Fibroblast of lung (primary cell): ENCODE results near the gene ZNF493. TPM values are rescaled to one million over a fixed set of nuclear protein-coding genes. Genes with fewer than 3 reads are reported as not detected.
A peak's percentile ranks its signal among the peaks of the same experiment; 100 is the strongest.

ENCODE experiments used
- DNase-seq, 2 donors: peaks; one replicate each; pipeline versions ENCODE4 v3.0.0 to v3.0.0-alpha.2; 2010; ENCODE audit warnings: low read depth in 2 of 2
- H2AFZ ChIP-seq: 2 replicates; pipeline ENCODE4 v1.5.1; 2012; ENCODE audit warnings: low read length, control low read depth, inconsistent platforms
- H3K27ac ChIP-seq: 2 replicates; pipeline ENCODE4 v1.5.1; 2011; ENCODE audit warnings: low read length, control low read depth; ENCODE audit not compliant: insufficient read depth
- H3K27me3 ChIP-seq: 2 replicates; pipeline ENCODE4 v1.5.1; 2011; ENCODE audit warnings: mild to moderate bottlenecking, low read length; ENCODE audit not compliant: control insufficient read depth, insufficient read depth
- H3K36me3 ChIP-seq: 2 replicates; pipeline ENCODE4 v1.5.1; 2011; ENCODE audit warnings: low read length; ENCODE audit not compliant: control insufficient read depth, insufficient read depth
- H3K4me1 ChIP-seq: 2 replicates; pipeline ENCODE4 v1.5.1; 2011; ENCODE audit warnings: low read length; ENCODE audit not compliant: control insufficient read depth, insufficient read depth; ENCODE audit errors: extremely low read depth
- H3K4me2 ChIP-seq: 2 replicates; pipeline ENCODE4 v1.5.1; 2011; ENCODE audit warnings: low read length, control low read depth; ENCODE audit not compliant: insufficient read depth; ENCODE audit errors: extremely low read depth
- H3K4me3 ChIP-seq, 4 experiments: fragments of 200-600 bp in 1 of 4; sonication (generic) in 1 of 4; replicated peaks in 1 of 4; 2 replicates each; pipeline ENCODE4 v1.5.1; 2011 to 2016; ENCODE audit warnings: low read length in 4 of 4, low read depth in 3 of 4, mild to moderate bottlenecking in 3 of 4, control low read depth in 2 of 4, inconsistent platforms in 1 of 4, mixed read lengths in 1 of 4; ENCODE audit not compliant: insufficient read depth in 1 of 4; ENCODE audit errors: control extremely low read depth in 1 of 4
- H3K79me2 ChIP-seq: 2 replicates; pipeline ENCODE4 v1.5.1; 2012; ENCODE audit warnings: mild to moderate bottlenecking, low read length, inconsistent platforms; ENCODE audit not compliant: control insufficient read depth, insufficient read depth
- H3K9ac ChIP-seq: 2 replicates; pipeline ENCODE4 v1.5.1; 2011; ENCODE audit warnings: mild to moderate bottlenecking, low read length, control low read depth; ENCODE audit not compliant: insufficient read depth
- H3K9me3 ChIP-seq: 2 replicates; pipeline ENCODE4 v1.5.1; 2012; ENCODE audit warnings: low read depth, low read length; ENCODE audit not compliant: control insufficient read depth, insufficient read depth
- H4K20me1 ChIP-seq: 2 replicates; pipeline ENCODE4 v1.5.1; 2011; ENCODE audit warnings: low read length; ENCODE audit not compliant: control insufficient read depth, insufficient read depth; ENCODE audit errors: extremely low read depth
- EZH2 ChIP-seq: IDR thresholded peaks from 2 replicates; pipeline ENCODE4 v1.5.1; 2012; ENCODE audit warnings: low read length, control low read depth, mild to moderate bottlenecking; ENCODE audit errors: missing control alignments
- polyA plus RNA-seq, 2 donors: library from polyadenylated mRNA; depleted of rRNA in 1 of 2; stranded (reverse) in 1 of 2; unstranded in 1 of 2; fragments of >200 nt; gene quantifications; 2 replicates each; pipeline ENCODE4 v1.2.1, GENCODE V29; 2011 to 2012; ENCODE audit warnings: missing spikeins in 1 of 2
- total RNA-seq: library from RNA; depleted of rRNA; stranded (reverse); fragments of >200 nt; gene quantifications from 2 replicates; pipeline ENCODE4 v1.2.1, GENCODE V29; 2014
- TF ChIP-seq, protein P1 (sequence below), 2 donors: IDR thresholded peaks in 1 of 2; conservative IDR thresholded peaks in 1 of 2; 1 replicate in 1 of 2; 2 replicates in 1 of 2; pipeline ENCODE4 v1.5.1; 2011 to 2012; ENCODE audit warnings: low read length in 2 of 2, control low read depth in 1 of 2, inconsistent platforms in 1 of 2, low read depth in 1 of 2, mild to moderate bottlenecking in 1 of 2

The ZNF493 gene
- total and polyA plus RNA-seq, 2 donors (not counting 1 experiment from before 2014, with no cell fraction given): 3.8 to 32.4 TPM

DNA sequence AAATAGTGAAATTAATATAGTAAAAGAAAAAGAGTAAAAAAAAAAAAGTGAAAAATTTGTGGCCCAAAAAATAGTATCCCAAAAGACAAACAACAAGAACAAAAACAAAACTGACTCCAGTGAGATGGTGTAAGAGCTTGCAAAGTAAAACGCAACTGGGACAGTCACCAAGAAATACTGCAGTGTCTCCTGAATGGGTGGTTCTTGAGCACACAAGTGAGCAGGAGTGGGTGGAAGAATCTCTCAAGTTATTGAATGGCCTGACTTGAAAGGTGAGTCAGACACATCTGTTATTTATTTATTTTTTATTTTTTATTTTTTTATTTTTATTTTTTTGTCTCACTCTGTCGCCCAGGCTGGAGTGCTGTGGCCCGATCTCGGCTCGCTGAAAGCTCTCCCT lies 1.9 kb downstream of the ZNF493 start:
- peak; percentile 0 to 15 for DNase-seq
- H4K20me1 ChIP-seq: no peaks in the 10 kb centered on the region
- no peaks in the 10 kb centered on the region for H3K36me3 ChIP-seq
- no peak overlapping the region for H3K9ac ChIP-seq
- no peak overlapping the region for H3K27ac ChIP-seq
- H2AFZ ChIP-seq: no peak overlapping the region
- H3K9me3 ChIP-seq: no peaks in the 10 kb centered on the region
- TF ChIP-seq, protein P1, sequence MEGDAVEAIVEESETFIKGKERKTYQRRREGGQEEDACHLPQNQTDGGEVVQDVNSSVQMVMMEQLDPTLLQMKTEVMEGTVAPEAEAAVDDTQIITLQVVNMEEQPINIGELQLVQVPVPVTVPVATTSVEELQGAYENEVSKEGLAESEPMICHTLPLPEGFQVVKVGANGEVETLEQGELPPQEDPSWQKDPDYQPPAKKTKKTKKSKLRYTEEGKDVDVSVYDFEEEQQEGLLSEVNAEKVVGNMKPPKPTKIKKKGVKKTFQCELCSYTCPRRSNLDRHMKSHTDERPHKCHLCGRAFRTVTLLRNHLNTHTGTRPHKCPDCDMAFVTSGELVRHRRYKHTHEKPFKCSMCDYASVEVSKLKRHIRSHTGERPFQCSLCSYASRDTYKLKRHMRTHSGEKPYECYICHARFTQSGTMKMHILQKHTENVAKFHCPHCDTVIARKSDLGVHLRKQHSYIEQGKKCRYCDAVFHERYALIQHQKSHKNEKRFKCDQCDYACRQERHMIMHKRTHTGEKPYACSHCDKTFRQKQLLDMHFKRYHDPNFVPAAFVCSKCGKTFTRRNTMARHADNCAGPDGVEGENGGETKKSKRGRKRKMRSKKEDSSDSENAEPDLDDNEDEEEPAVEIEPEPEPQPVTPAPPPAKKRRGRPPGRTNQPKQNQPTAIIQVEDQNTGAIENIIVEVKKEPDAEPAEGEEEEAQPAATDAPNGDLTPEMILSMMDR (conservative IDR thresholded peaks at IDR 0.05 in 1 of 2, IDR thresholded peaks at IDR 0.05 in 1 of 2; ENCODE audit: low read depth in 1 of 2, low read length in 2 of 2): no peak
- no peak overlapping the region for H3K4me3 ChIP-seq
- no peaks in the 10 kb centered on the region for H3K4me1 ChIP-seq
- peaks cover 9% of the 10 kb centered on the region for H3K79me2 ChIP-seq
- no peaks in the 10 kb centered on the region for H3K27me3 ChIP-seq
- H3K4me2 ChIP-seq: no peak overlapping the region

DNA sequence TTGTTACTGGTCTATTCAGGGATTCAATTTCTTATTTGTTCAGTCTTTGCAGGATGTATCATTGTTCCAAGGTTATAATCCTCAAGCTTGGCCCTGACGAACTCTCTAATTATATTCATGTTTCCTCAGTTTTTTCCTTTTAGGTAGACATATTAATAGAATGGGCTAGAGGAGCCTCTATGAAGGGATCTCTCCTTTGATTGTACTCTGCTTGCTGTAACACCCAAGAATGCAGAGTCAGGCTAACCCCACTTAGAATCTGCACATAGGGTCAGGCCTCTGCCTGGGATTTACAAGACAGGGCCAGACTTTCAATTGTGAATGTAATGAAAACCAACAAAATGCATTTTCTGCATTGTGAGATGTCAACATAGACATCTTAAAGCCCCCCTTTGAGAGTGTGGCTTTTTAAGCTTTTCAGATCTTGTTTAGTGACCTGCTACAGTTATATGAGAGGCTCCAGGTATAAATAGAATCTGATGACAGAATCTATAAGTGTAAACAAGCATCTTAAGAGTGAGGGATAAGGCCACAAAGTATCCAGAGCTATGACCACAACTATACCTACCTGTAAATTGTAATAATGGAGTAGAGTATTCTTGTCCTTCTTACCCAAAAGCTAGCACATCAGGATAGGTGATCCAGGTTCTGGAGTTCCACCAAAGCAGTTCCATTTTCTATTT lies 5.5 kb downstream of the ZNF493 start:
- DNase-seq: no peak
- Histone ChIP-seq H3K27me3 (no peaks in the 10 kb centered on the region), H4K20me1 (no peaks in the 10 kb centered on the region), H3K4me2 (no peak overlapping the region), H3K27ac (no peak overlapping the region), H3K4me3 (no peak overlapping the region), H3K9me3 (no peaks in the 10 kb centered on the region), H3K4me1 (no peaks in the 10 kb centered on the region), H3K36me3 (no peaks in the 10 kb centered on the region), H3K79me2 (peaks cover 5% of the 10 kb centered on the region), H3K9ac (no peak overlapping the region), H2AFZ (no peak overlapping the region)
- no peak for TF ChIP-seq EZH2
- TF ChIP-seq, protein P1 (conservative IDR thresholded peaks at IDR 0.05 in 1 of 2, IDR thresholded peaks at IDR 0.05 in 1 of 2; ENCODE audit: low read depth in 1 of 2, low read length in 2 of 2): no peak

DNA sequence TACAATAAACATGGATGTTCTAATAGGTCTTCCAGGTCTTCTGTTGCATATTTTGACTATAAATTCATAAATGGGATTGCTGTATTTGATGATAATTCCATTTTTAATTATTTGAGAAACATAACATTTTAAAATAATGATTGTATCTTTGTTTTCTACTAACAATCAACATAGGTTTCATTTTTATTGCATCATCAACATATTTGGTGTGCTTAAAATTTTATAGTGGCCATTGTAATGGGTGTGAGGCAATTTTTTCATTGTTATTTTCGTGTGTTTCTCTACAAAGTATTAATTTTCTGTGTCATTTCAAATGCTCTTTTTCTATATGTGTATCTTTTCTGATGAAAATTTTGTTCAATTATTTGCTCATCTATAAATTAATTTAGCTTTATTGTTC lies 13.2 kb downstream of the ZNF493 start:
- no peaks in the 10 kb centered on the region for H3K4me1 ChIP-seq
- H3K36me3 ChIP-seq: no peaks in the 10 kb centered on the region
- no peaks in the 10 kb centered on the region for H3K79me2 ChIP-seq
- H3K4me3 ChIP-seq: no peak overlapping the region
- H2AFZ ChIP-seq: no peak overlapping the region
- TF ChIP-seq EZH2: no peak
- TF ChIP-seq, protein P1 (conservative IDR thresholded peaks at IDR 0.05 in 1 of 2, IDR thresholded peaks at IDR 0.05 in 1 of 2; ENCODE audit: low read depth in 1 of 2, low read length in 2 of 2): no peak
- no peak overlapping the region for H3K27ac ChIP-seq
- no peak for DNase-seq
- no peaks in the 10 kb centered on the region for H3K9me3 ChIP-seq
- no peaks in the 10 kb centered on the region for H4K20me1 ChIP-seq
- H3K27me3 ChIP-seq: no peaks in the 10 kb centered on the region
- no peak overlapping the region for H3K4me2 ChIP-seq
- no peak overlapping the region for H3K9ac ChIP-seq
